H1 (cell line): Measurements from ENCODE around the gene MAGEA9B. TPM values are rescaled to one million over a fixed set of nuclear protein-coding genes. Genes with fewer than 3 reads are reported as not detected.

Experiments
- CTCF ChIA-PET: fragments of 300-600 bp; sonication (Branson Sonifier 250); formaldehyde crosslinking; loops from one replicate; lab custom pipeline; 2021; ENCODE audit not compliant: partially characterized antibody; lab: Charles Lee
- POLR2A ChIA-PET: fragments of 300-600 bp; sonication (Branson Sonifier 250); formaldehyde crosslinking; loops from one replicate; lab custom pipeline; 2021; ENCODE audit warnings: inconsistent platforms; ENCODE audit not compliant: partially characterized antibody; lab: Charles Lee
- DNase-seq, 2 experiments: peaks; one replicate each; pipeline versions ENCODE4 v3.0.0 to v3.0.0-alpha.2; 2010 to 2022; ENCODE audit warnings: low spot score in 2 of 2, low read depth in 1 of 2, mixed read lengths in 1 of 2
- FAIRE-seq: peaks from 2 replicates; lab custom pipeline; 2011; peaks lifted over from hg19 to GRCh38; lab: Jason Lieb, UNC
- H2AFZ ChIP-seq: 2 replicates; pipeline ENCODE4 v1.8.1; 2012; ENCODE audit warnings: low read length, inconsistent platforms
- H2AK5ac ChIP-seq: 2 replicates; pipeline ENCODE4 v1.6.1; 2013; ENCODE audit warnings: low read depth, low read length
- H2BK120ac ChIP-seq: replicated peaks from 2 replicates; pipeline ENCODE3; 2013; ENCODE audit warnings: low read depth, low read length, inconsistent platforms
- H2BK12ac ChIP-seq: 2 replicates; pipeline ENCODE4 v1.6.1; 2013; ENCODE audit warnings: low read depth, low read length
- H2BK15ac ChIP-seq: 2 replicates; pipeline ENCODE4 v1.6.1; 2013; ENCODE audit warnings: low read length
- H2BK20ac ChIP-seq: 2 replicates; pipeline ENCODE4 v1.6.1; 2013; ENCODE audit warnings: low read length
- H2BK5ac ChIP-seq: 2 replicates; pipeline ENCODE4 v1.6.1; 2013; ENCODE audit warnings: low read depth, low read length
- H3K14ac ChIP-seq: 2 replicates; pipeline ENCODE4 v1.6.1; 2013; ENCODE audit warnings: inconsistent platforms; ENCODE audit not compliant: insufficient read length
- H3K18ac ChIP-seq: 2 replicates; pipeline ENCODE4 v1.6.1; 2013; ENCODE audit warnings: low read length; ENCODE audit errors: extremely low read depth
- H3K23ac ChIP-seq: 2 replicates; pipeline ENCODE4 v1.6.1; 2013; ENCODE audit warnings: inconsistent platforms; ENCODE audit not compliant: insufficient read length
- H3K23me2 ChIP-seq: 2 replicates; pipeline ENCODE4 v1.6.1; 2013; ENCODE audit warnings: low read depth, low read length
- H3K27ac ChIP-seq: 2 replicates; pipeline ENCODE4 v1.6.1; 2011; ENCODE audit warnings: low read depth, low read length, inconsistent platforms
- H3K27me3 ChIP-seq, 4 experiments: replicated peaks in 1 of 4; 1 replicate in 1 of 4; 2 replicates in 3 of 4; pipeline versions ENCODE4 v1.6.1 to v1.8.1; 2011 to 2013; ENCODE audit warnings: low read length in 3 of 4, mild to moderate bottlenecking in 3 of 4, inconsistent platforms in 2 of 4, mixed read lengths in 2 of 4, moderate library complexity in 1 of 4; ENCODE audit not compliant: control insufficient read depth in 3 of 4, insufficient read depth in 3 of 4; ENCODE audit errors: extremely low read depth in 1 of 4
- H3K36me3 ChIP-seq, 4 experiments: 2 replicates each; pipeline versions ENCODE4 v1.6.1 to v1.8.1; 2011 to 2013; ENCODE audit warnings: mild to moderate bottlenecking in 4 of 4, low read length in 3 of 4, moderate library complexity in 2 of 4, control low read depth in 1 of 4, inconsistent platforms in 1 of 4; ENCODE audit not compliant: insufficient read depth in 4 of 4, control insufficient read depth in 2 of 4
- H3K4ac ChIP-seq: replicated peaks from 2 replicates; pipeline ENCODE3; 2013; ENCODE audit warnings: low read length, low read depth, mixed read lengths, inconsistent platforms; ENCODE audit not compliant: insufficient read length
- H3K4me1 ChIP-seq, 4 experiments: replicated peaks in 1 of 4; 1 replicate in 1 of 4; 2 replicates in 3 of 4; pipeline versions ENCODE4 v1.6.1 to v1.8.1; 2011 to 2013; ENCODE audit warnings: low read length in 3 of 4, inconsistent platforms in 2 of 4, mixed read lengths in 1 of 4; ENCODE audit not compliant: insufficient read depth in 4 of 4, control insufficient read depth in 3 of 4
- H3K4me2 ChIP-seq, 2 experiments: 2 replicates each; pipeline versions ENCODE4 v1.6.1 to v1.8.1; 2011 to 2013; ENCODE audit warnings: low read depth in 2 of 2, low read length in 2 of 2, control low read depth in 1 of 2, inconsistent platforms in 1 of 2, mild to moderate bottlenecking in 1 of 2; ENCODE audit not compliant: insufficient read depth in 1 of 2
- H3K4me3 ChIP-seq, 4 experiments: fragments of 200-600, 300-600 bp in 1 of 4; sonication (generic), shearing (Covaris generic), sonication (Bioruptor Twin) in 1 of 4; 2 replicates each; pipeline versions ENCODE4 v1.5.1 to v1.8.1; 2011 to 2016; ENCODE audit warnings: low read length in 4 of 4, low read depth in 3 of 4, control low read depth in 2 of 4, inconsistent platforms in 2 of 4, mild to moderate bottlenecking in 2 of 4, mixed read lengths in 1 of 4, moderate library complexity in 1 of 4; ENCODE audit not compliant: insufficient read depth in 2 of 4; ENCODE audit errors: extremely low read depth in 1 of 4
- H3K56ac ChIP-seq: replicated peaks from 2 replicates; pipeline ENCODE3; 2013; ENCODE audit warnings: low read depth, mild to moderate bottlenecking, mixed read lengths, low read length, inconsistent platforms; ENCODE audit not compliant: insufficient read length
- H3K79me1 ChIP-seq: 2 replicates; pipeline ENCODE4 v1.6.1; 2013; ENCODE audit warnings: low read depth, low read length, control low read depth
- H3K79me2 ChIP-seq, 2 experiments: 2 replicates each; pipeline versions ENCODE4 v1.6.1 to v1.8.1; 2012 to 2013; ENCODE audit warnings: low read length in 2 of 2, mild to moderate bottlenecking in 2 of 2, inconsistent platforms in 1 of 2; ENCODE audit not compliant: insufficient read depth in 2 of 2, control insufficient read depth in 1 of 2
- H3K9ac ChIP-seq, 4 experiments: replicated peaks in 1 of 4; 1 replicate in 1 of 4; 2 replicates in 3 of 4; pipeline versions ENCODE4 v1.6.1 to v1.8.1; 2011 to 2013; ENCODE audit warnings: low read depth in 3 of 4, low read length in 3 of 4, control low read depth in 2 of 4, mild to moderate bottlenecking in 2 of 4, moderate library complexity in 2 of 4, inconsistent platforms in 1 of 4; ENCODE audit errors: extremely low read depth in 1 of 4
- H3K9me3 ChIP-seq, 2 experiments: 2 replicates each; pipeline versions ENCODE4 v1.6.1 to v1.8.1; 2012 to 2013; ENCODE audit warnings: mild to moderate bottlenecking in 2 of 2, moderate library complexity in 2 of 2, control low read depth in 1 of 2, inconsistent platforms in 1 of 2, low read depth in 1 of 2, low read length in 1 of 2, mixed read lengths in 1 of 2; ENCODE audit not compliant: insufficient read depth in 2 of 2
- H4K20me1 ChIP-seq, 2 experiments: replicated peaks in 1 of 2; 2 replicates each; pipeline versions ENCODE3 to v1.8.1; 2011 to 2013; ENCODE audit warnings: inconsistent platforms in 2 of 2, low read length in 2 of 2, mild to moderate bottlenecking in 1 of 2; ENCODE audit not compliant: insufficient read depth in 2 of 2, control insufficient read depth in 1 of 2
- H4K5ac ChIP-seq: 2 replicates; pipeline ENCODE4 v1.6.1; 2013; ENCODE audit warnings: low read length, low read depth, mixed read lengths, inconsistent platforms; ENCODE audit not compliant: insufficient read length
- H4K8ac ChIP-seq: 2 replicates; pipeline ENCODE4 v1.8.0; 2013; ENCODE audit warnings: mild to moderate bottlenecking, moderate library complexity, low read length, inconsistent platforms; ENCODE audit not compliant: insufficient read depth; ENCODE audit errors: extremely low read depth
- H4K91ac ChIP-seq: replicated peaks from 2 replicates; pipeline ENCODE3; 2013; ENCODE audit warnings: low read length, mixed read lengths, inconsistent platforms; ENCODE audit not compliant: insufficient read length
- ASH2L ChIP-seq: fragments of 200-600, 300-600 bp; sonication (generic); IDR thresholded peaks from one replicate; pipeline ENCODE4 v1.7.1; 2017; ENCODE audit warnings: low read length
- BCL11A ChIP-seq, 2 experiments: IDR thresholded peaks; one replicate each; pipeline ENCODE4 v1.6.1; 2011; ENCODE audit warnings: low read depth in 2 of 2, low read length in 2 of 2, mild to moderate bottlenecking in 2 of 2
- CEBPB ChIP-seq: IDR thresholded peaks from 2 replicates; pipeline ENCODE4 v1.6.1; 2012; ENCODE audit warnings: low read depth, low read length
- GABPA ChIP-seq: IDR thresholded peaks from 2 replicates; pipeline ENCODE4 v1.6.1; 2011; ENCODE audit warnings: mild to moderate bottlenecking, low read length, moderate library complexity, borderline replicate concordance; ENCODE audit not compliant: insufficient read depth
- GTF2F1 ChIP-seq: IDR thresholded peaks from 2 replicates; pipeline ENCODE4 v1.6.1; 2012; ENCODE audit warnings: low read depth, low read length, improper control_type of control experiment, borderline replicate concordance
- HDAC2 ChIP-seq, 2 experiments: fragments of 300-600 bp in 1 of 2; sonication (generic) in 1 of 2; IDR thresholded peaks; 2 replicates each; pipeline ENCODE4 v1.6.1; 2011 to 2012; ENCODE audit warnings: low read depth in 2 of 2, low read length in 2 of 2, mild to moderate bottlenecking in 2 of 2, moderate library complexity in 2 of 2, borderline replicate concordance in 1 of 2, inconsistent platforms in 1 of 2
- MAX ChIP-seq: IDR thresholded peaks from 2 replicates; pipeline ENCODE4 v1.6.1; 2012; ENCODE audit warnings: inconsistent platforms
- POLR2A ChIP-seq, 2 experiments: IDR thresholded peaks; 1 replicate in 1 of 2; 2 replicates in 1 of 2; pipeline ENCODE4 v1.6.1; 2011; ENCODE audit warnings: low read depth in 2 of 2, low read length in 2 of 2, mild to moderate bottlenecking in 2 of 2; ENCODE audit errors: control extremely low read depth in 1 of 2
- POLR2AphosphoS5 ChIP-seq: IDR thresholded peaks from 2 replicates; pipeline ENCODE4 v1.6.1; 2011; ENCODE audit warnings: low read depth, low read length
- RAD21 ChIP-seq, 2 experiments: IDR thresholded peaks in 1 of 2; conservative IDR thresholded peaks in 1 of 2; 2 replicates each; pipeline ENCODE4 v1.6.1; 2011; ENCODE audit warnings: low read depth in 2 of 2, low read length in 2 of 2, improper control_type of control experiment in 1 of 2, inconsistent platforms in 1 of 2, mild to moderate bottlenecking in 1 of 2, moderate library complexity in 1 of 2
- RXRA ChIP-seq: IDR thresholded peaks from 2 replicates; pipeline ENCODE4 v1.6.1; 2011; ENCODE audit warnings: low read depth, mild to moderate bottlenecking, low read length, moderate library complexity; ENCODE audit not compliant: insufficient read depth
- SRF ChIP-seq: IDR thresholded peaks from 2 replicates; pipeline ENCODE4 v1.6.1; 2011; ENCODE audit warnings: mild to moderate bottlenecking, low read depth, low read length, moderate library complexity
- TAF1 ChIP-seq: IDR thresholded peaks from 2 replicates; pipeline ENCODE4 v1.6.1; 2011; ENCODE audit warnings: mild to moderate bottlenecking, low read depth, low read length
- TEAD4 ChIP-seq: IDR thresholded peaks from 2 replicates; pipeline ENCODE4 v1.6.1; 2012; ENCODE audit warnings: low read depth, low read length, inconsistent platforms, mixed read lengths
- WGBS, 2 experiments: shearing (Covaris generic) in 1 of 2; methylation state at CpG; one replicate each; pipeline versions ENCODE4 v1.1.6 to v1.1.7; 2013 to 2015; ENCODE audit warnings: low lambda C conversion rate in 2 of 2, mixed read lengths in 2 of 2, inconsistent platforms in 1 of 2, low coverage in 1 of 2, missing lambda C conversion rate in 1 of 2; ENCODE audit not compliant: insufficient replicate concordance in 2 of 2, insufficient coverage in 1 of 2, insufficient read length in 1 of 2; ENCODE audit errors: extremely low coverage in 1 of 2, missing lambda C conversion rate in 1 of 2; 5-methylcytosine and 5-hydroxymethylcytosine counted together
- polyA plus RNA-seq, 7 experiments: library from polyadenylated mRNA; depleted of rRNA in 3 of 7; stranded (reverse) in 5 of 7; unstranded in 2 of 7; fragments of >200 nt in 5 of 7; fragments of 200-250 nt in 2 of 7; gene quantifications; 1 replicate in 5 of 7; 2 replicates in 1 of 7; 4 replicates in 1 of 7; pipeline versions ENCODE4 v1.2.1 to v1.2.3, GENCODE V29; 2011 to 2013; ENCODE audit warnings: missing spikeins in 2 of 7, mixed read lengths in 2 of 7
- total RNA-seq: library from RNA; stranded (reverse); fragmentation: NEBNext Ultra II Directional; extraction: Animal tissue kit (Norgen Biotek cat#: 25700); gene quantifications from 2 replicates; pipeline ENCODE4 v1.2.1, GENCODE V29; 2021

Gene MAGEA9B
- total and polyA plus RNA-seq, 2 of the 8 experiments (the other 6 are each of a cell fraction or from before 2014, with no cell fraction given) = 0.06 TPM; not detected in 1

GRCh38 chrX:149568701-149569296, 18.5 kb downstream of the MAGEA9B start:
- ChIA-PET CTCF (no interaction called here), POLR2A (no interaction called here)
- Histone ChIP-seq H3K4me3 (no peak overlapping the region), H3K9ac (no peak overlapping the region), H3K14ac (no peak overlapping the region), H3K23me2 (no peaks in the 10 kb centered on the region), H4K5ac (no peak overlapping the region), H2BK120ac (no peak overlapping the region), H3K9me3 (no peaks in the 10 kb centered on the region), H4K20me1 (no peaks in the 10 kb centered on the region), H4K8ac (no peak overlapping the region), H3K4me1 (no peaks in the 10 kb centered on the region), H3K23ac (no peak overlapping the region), H4K91ac (no peak overlapping the region), H2BK12ac (no peak overlapping the region), H3K79me2 (no peaks in the 10 kb centered on the region), H2BK15ac (no peak overlapping the region), H2AFZ (no peak overlapping the region), H3K18ac (no peak overlapping the region), H3K4me2 (no peak overlapping the region), H2BK20ac (no peak overlapping the region), H3K79me1 (no peaks in the 10 kb centered on the region), H2AK5ac (no peak overlapping the region), H2BK5ac (no peak overlapping the region), H3K56ac (no peak overlapping the region), H3K4ac (no peak overlapping the region), H3K36me3 (no peaks in the 10 kb centered on the region), H3K27me3 (no peaks in the 10 kb centered on the region), H3K27ac (no peak overlapping the region)
- DNase-seq = no peak
- WGBS, 2 experiments = 91% methylated on average over 5 of the region's 5 CpGs; no CpG with 5 or more reads in 1 of the 2 experiments
- FAIRE-seq = no peak
- TF ChIP-seq GTF2F1 (no peak), RXRA (no peak), CEBPB (no peak), BCL11A (IDR thresholded peaks at IDR 0.05; ENCODE audit: low read depth in 2 of 2, low read length in 2 of 2) (no peak), POLR2AphosphoS5 (no peak), POLR2A (IDR thresholded peaks at IDR 0.05; ENCODE audit: control extremely low read depth in 1 of 2, low read depth in 2 of 2, low read length in 2 of 2) (no peak), SRF (no peak), HDAC2 (IDR thresholded peaks at IDR 0.05; ENCODE audit: borderline replicate concordance in 1 of 2, low read depth in 2 of 2, low read length in 2 of 2) (no peak), ASH2L (no peak), TEAD4 (no peak), MAX (no peak), TAF1 (no peak), RAD21 (IDR thresholded peaks at IDR 0.05 in 1 of 2, conservative IDR thresholded peaks at IDR 0.05 in 1 of 2; ENCODE audit: low read depth in 2 of 2, low read length in 2 of 2) (no peak), GABPA (no peak)
